Transverse colon (tissue), 4 donors: Measurements from ENCODE around the gene TBC1D22B. TPM values are rescaled to one million over a fixed set of nuclear protein-coding genes. Genes with fewer than 3 reads are reported as not detected.

Source experiments
- DNase-seq: peaks from one replicate; pipeline ENCODE4 v3.0.0-alpha.2; 2019
- H3K27ac ChIP-seq, 4 donors: fragments of 200-600 bp; sonication (generic); 2 replicates each; pipeline ENCODE4 v1.5.1; 2016 to 2018; ENCODE audit warnings: inconsistent platforms in 4 of 4
- H3K27me3 ChIP-seq: fragments of 200-600 bp; sonication (generic); 2 replicates; pipeline ENCODE4 v1.5.1; 2017; ENCODE audit warnings: inconsistent platforms
- H3K36me3 ChIP-seq, 4 donors: fragments of 200-600 bp; sonication (generic); 2 replicates each; pipeline ENCODE4 v1.5.1; 2017 to 2019; ENCODE audit warnings: inconsistent platforms in 4 of 4
- H3K4me1 ChIP-seq, 4 donors: fragments of 200-600 bp; sonication (generic); 2 replicates each; pipeline ENCODE4 v1.5.1; 2017 to 2020; ENCODE audit warnings: inconsistent platforms in 4 of 4
- H3K4me3 ChIP-seq, 4 donors: fragments of 200-600 bp; sonication (generic); 1 replicate in 1 of 4; 2 replicates in 3 of 4; pipeline versions ENCODE4 v1.5.1 to v1.6.1; 2017 to 2019; ENCODE audit warnings: inconsistent platforms in 4 of 4
- H3K9me3 ChIP-seq, 2 donors: fragments of 200-600 bp; sonication (generic); 2 replicates each; pipeline ENCODE4 v1.5.1; 2017 to 2019; ENCODE audit warnings: inconsistent platforms in 2 of 2
- EP300 ChIP-seq: sonication (generic); formaldehyde crosslinking; IDR thresholded peaks from one replicate; pipeline ENCODE4 v1.6.1; 2017; ENCODE audit warnings: antibody characterized with exemption, low read depth
- POLR2A ChIP-seq: fragments of 450-650 bp; IDR thresholded peaks from one replicate; pipeline ENCODE4 v1.6.1; 2016; ENCODE audit warnings: antibody characterized with exemption, mild to moderate bottlenecking, moderate library complexity
- POLR2AphosphoS5 ChIP-seq, 3 donors: sonication (generic); formaldehyde crosslinking; IDR thresholded peaks; one replicate each; pipeline ENCODE4 v1.6.1; 2016; ENCODE audit warnings: antibody characterized with exemption in 3 of 3
- WGBS, 2 donors: methylation state at CpG; one replicate each; pipeline ENCODE4 v1.1.5; 2018; ENCODE audit warnings: low coverage in 1 of 2; 5-methylcytosine and 5-hydroxymethylcytosine counted together
- in situ Hi-C, 4 donors: fragments of 200-750 bp; cut with MboI; loops; one replicate each; pipeline versions ENCODE4 v1.15.0 to v1.15.1; 2017; ENCODE audit warnings: low sequenced_read_pairs in 3 of 4, low pct_ligation_motif_present in 1 of 4, low pct_unique_long_range_greater_than_20kb in 1 of 4
- intact Hi-C: fragments of 100-400 bp; cut with DNase I; formaldehyde crosslinking; loops from one replicate; pipeline ENCODE4 v1.15.1; 2023; ENCODE audit warnings: low total_unique reads
- total RNA-seq, 4 donors: library from RNA; depleted of rRNA; stranded (reverse); fragments of >200 nt; gene quantifications; one replicate each; pipeline ENCODE4 v1.1.0, GENCODE V29; 2016
- TF ChIP-seq, protein P1 (sequence below), 5 experiments: fragments of 200-600 bp in 3 of 5; fragments of 450-650 bp in 2 of 5; sonication (generic) in 3 of 5; IDR thresholded peaks; 1 replicate in 2 of 5; 2 replicates in 3 of 5; pipeline ENCODE4 v1.5.1; 2016 to 2017; ENCODE audit warnings: antibody characterized with exemption in 5 of 5, inconsistent platforms in 3 of 5, mild to moderate bottlenecking in 2 of 5, moderate library complexity in 1 of 5

Gene TBC1D22B
- total RNA-seq, 4 donors from 2014 or later = 9.0 to 15.7 (median 12.6) TPM

DNA sequence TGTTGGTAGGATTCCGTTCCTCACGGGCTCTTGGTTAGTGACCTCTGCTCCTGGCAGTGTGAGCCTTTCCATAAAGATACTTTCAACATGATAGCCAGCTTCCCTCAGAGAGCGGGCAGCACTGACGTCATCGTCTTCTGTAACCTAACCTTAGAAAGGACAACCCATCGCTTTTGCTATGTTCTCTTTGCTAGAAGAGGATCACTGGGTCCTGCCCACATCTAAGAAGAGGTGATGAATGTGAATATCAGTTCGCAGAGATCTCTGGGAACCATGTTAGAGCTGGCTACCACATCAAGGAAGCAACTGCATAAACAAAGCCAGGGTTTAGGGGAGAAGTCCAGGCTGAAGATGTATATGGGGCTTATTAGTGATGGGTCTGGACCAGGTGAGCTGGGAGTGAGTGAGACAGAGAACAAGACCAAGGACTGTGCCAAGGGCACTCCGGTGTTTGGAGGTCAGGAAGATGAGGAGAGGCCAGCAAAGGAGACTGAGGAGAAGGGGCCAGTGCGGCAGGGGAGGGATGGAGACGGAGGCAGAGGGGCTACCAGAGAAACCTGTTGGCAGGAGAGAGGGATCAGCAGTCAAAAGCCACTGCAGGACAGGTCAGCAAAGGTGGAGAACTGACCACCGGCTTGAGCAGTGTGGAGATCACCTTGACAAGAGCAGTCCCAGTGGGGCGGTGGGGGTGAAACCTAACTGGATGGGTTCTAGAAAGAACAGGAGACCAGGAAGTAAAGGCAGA is 47.9 kb upstream of the TBC1D22B start:
- intact Hi-C loops (loop anchor here (1.0 to 10.0 kb wide), 2 partner anchors 158 to 325 kb away; partner anchors contain the start of gene C6orf89), in situ Hi-C loops (loop anchor here (10.0 to 25.0 kb wide), 7 partner anchors 155 to 447 kb away; partner anchors contain the start of gene C6orf89 (in 4 of the 4))
- TF ChIP-seq POLR2AphosphoS5 (IDR thresholded peaks at IDR 0.05) = no peak
- TF ChIP-seq POLR2A = no peak
- TF ChIP-seq, protein P1, sequence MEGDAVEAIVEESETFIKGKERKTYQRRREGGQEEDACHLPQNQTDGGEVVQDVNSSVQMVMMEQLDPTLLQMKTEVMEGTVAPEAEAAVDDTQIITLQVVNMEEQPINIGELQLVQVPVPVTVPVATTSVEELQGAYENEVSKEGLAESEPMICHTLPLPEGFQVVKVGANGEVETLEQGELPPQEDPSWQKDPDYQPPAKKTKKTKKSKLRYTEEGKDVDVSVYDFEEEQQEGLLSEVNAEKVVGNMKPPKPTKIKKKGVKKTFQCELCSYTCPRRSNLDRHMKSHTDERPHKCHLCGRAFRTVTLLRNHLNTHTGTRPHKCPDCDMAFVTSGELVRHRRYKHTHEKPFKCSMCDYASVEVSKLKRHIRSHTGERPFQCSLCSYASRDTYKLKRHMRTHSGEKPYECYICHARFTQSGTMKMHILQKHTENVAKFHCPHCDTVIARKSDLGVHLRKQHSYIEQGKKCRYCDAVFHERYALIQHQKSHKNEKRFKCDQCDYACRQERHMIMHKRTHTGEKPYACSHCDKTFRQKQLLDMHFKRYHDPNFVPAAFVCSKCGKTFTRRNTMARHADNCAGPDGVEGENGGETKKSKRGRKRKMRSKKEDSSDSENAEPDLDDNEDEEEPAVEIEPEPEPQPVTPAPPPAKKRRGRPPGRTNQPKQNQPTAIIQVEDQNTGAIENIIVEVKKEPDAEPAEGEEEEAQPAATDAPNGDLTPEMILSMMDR (IDR thresholded peaks at IDR 0.05) = no peak
- no peak for TF ChIP-seq EP300
- H3K4me3 ChIP-seq = no peak overlapping the region
- DNase-seq = no peak
- H3K9me3 ChIP-seq = no peaks in the 10 kb centered on the region
- WGBS, 2 donors = 87 to 93% methylated on average over 8 to 12 of the region's 12 CpGs
- H3K27ac ChIP-seq = peak overlapping the region in 1 of 4 donors; percentile 13
- H3K27me3 ChIP-seq = no peaks in the 10 kb centered on the region
- no peaks in the 10 kb centered on the region for H3K36me3 ChIP-seq
- H3K4me1 ChIP-seq = peaks cover 0 to 17% (median 5%) of the 10 kb centered on the region in 4 donors

DNA sequence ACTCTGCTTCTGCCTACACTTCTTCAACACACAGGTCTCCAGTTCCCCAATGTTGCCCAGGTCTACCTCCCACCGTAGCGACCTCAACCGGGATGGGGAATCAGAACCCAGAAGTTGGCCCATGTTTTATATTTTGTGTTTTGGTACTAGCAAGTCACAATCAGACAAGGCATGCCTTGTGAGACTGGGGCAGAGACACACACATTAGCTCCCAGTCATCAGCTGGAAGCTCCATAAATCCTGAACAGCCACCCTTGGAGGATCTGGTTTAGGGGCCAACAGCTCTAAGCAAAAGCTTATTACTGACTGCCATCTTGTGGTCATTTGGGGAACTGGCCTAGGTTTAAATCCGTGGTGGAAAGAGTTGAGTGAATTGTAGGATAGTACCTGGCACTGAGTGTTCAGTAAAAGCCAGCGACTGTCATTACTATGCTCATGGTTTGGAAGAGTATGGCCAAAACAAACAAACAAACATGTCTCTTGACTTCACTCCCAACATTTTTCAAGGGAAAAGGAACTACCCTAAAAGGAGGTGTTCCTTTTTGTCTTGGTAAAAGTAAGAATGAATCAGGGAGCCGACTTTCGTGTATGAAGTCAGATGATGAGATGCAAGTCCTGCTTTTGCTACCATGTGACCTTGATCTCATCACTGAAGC is 47.1 kb upstream of the TBC1D22B start:
- 44 to 63% methylated on average over 4 to 7 of the region's 7 CpGs for WGBS, 2 donors
- intact Hi-C loops (loop anchor here (10.0 kb wide), 1 partner anchor 326 kb away; the partner anchor contains the start of gene C6orf89), in situ Hi-C loops (loop anchor here (10.0 to 25.0 kb wide), 3 partner anchors 323 to 448 kb away; partner anchors contain the start of gene C6orf89 (in 4 of the 4))
- Histone ChIP-seq H3K36me3 (no peaks in the 10 kb centered on the region), H3K27me3 (no peaks in the 10 kb centered on the region), H3K4me3 (no peak overlapping the region), H3K9me3 (no peaks in the 10 kb centered on the region), H3K27ac (peak overlapping the region in 1 of 4 donors; percentile 13), H3K4me1 (peaks cover 0 to 9% (median 0%) of the 10 kb centered on the region in 4 donors)
- TF ChIP-seq EP300 = no peak
- no peak for TF ChIP-seq POLR2A
- no peak for TF ChIP-seq POLR2AphosphoS5 (IDR thresholded peaks at IDR 0.05)
- TF ChIP-seq, protein P1 (IDR thresholded peaks at IDR 0.05) = peak; percentile 92 to 98 (median 96)
- DNase-seq = peak; percentile 84

DNA sequence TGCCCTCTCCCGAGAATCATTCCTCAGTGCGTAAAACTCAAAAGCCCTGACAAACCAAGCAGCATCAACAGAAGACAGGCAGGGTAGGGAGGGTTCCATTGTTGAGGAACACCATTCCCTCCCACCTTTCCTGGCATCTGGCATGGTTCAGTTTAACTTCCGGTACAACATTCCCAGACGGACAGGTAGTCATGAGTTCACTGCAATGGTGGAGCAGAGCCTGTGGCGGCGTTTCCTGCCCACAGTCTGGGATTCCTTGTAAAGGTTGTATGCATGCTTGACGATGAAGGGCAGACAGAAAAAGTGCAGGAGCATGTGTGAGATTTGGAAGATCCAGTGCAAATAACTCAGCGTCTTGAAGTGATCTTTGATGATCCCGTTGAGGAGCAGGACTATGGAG is 45.3 kb upstream of the TBC1D22B start:
- H3K9me3 ChIP-seq = no peaks in the 10 kb centered on the region
- H3K36me3 ChIP-seq = no peaks in the 10 kb centered on the region
- peaks cover 0 to 8% (median 0%) of the 10 kb centered on the region in 4 donors for H3K4me1 ChIP-seq
- no peak overlapping the region for H3K4me3 ChIP-seq
- intact Hi-C loops = loop anchor here (10.0 kb wide), 1 partner anchor 327 kb away; the partner anchor contains the start of gene C6orf89
- DNase-seq = no peak
- in situ Hi-C loops = loop anchor here (10.0 to 25.0 kb wide), 3 partner anchors 325 to 450 kb away; partner anchors contain the start of gene C6orf89 (in 4 of the 4)
- no peak overlapping the region for H3K27ac ChIP-seq
- WGBS, 2 donors = 78 to 85% methylated on average over 7 to 9 of the region's 9 CpGs
- TF ChIP-seq, protein P1 (IDR thresholded peaks at IDR 0.05) = no peak
- TF ChIP-seq POLR2AphosphoS5 (IDR thresholded peaks at IDR 0.05) (no peak), POLR2A (no peak), EP300 (no peak)
- H3K27me3 ChIP-seq = no peaks in the 10 kb centered on the region

DNA sequence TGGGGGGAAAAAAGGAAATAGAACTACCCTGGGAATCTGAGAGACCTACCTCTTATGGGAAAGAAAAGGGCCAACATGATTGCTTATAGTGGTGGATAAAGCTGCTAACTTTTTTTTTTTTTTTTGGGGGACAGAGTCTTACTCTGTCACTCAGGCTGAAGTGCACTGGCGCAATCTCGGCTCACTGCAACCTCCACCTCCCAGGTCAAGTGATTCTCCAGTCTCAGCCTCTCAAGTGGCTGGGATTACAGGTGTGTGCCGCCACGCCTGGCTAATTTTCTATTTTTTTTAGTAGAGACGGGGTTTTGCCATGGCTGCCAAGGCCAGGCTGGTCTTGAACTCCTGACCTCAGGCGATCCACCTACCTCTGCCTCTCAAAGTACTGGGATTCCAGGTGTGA is 39.5 kb upstream of the TBC1D22B start:
- no peaks in the 10 kb centered on the region for H3K27me3 ChIP-seq
- TF ChIP-seq POLR2AphosphoS5 (IDR thresholded peaks at IDR 0.05) (no peak), EP300 (no peak)
- TF ChIP-seq, protein P1 (IDR thresholded peaks at IDR 0.05) = no peak
- in situ Hi-C loops = loop anchor here (10.0 to 25.0 kb wide), 3 partner anchors 331 to 456 kb away; partner anchors contain the start of gene C6orf89 (in 4 of the 4)

More for the DNA sequence above, 39.5 kb upstream of the TBC1D22B start:
- 94 to 96% methylated on average over 4 to 6 of the region's 6 CpGs for WGBS, 2 donors
- Histone ChIP-seq H3K9me3 (no peaks in the 10 kb centered on the region), H3K4me1 (peaks cover 0 to 14% (median 9%) of the 10 kb centered on the region in 4 donors), H3K27ac (no peak overlapping the region), H3K4me3 (no peak overlapping the region), H3K36me3 (no peaks in the 10 kb centered on the region)
- intact Hi-C loops = loop anchor here (10.0 kb wide), 1 partner anchor 333 kb away; the partner anchor contains the start of gene C6orf89
- DNase-seq = no peak
